HG02571 (cell line): ENCODE results near the gene DHPS.
"Not testable (repeated sequence)": the region's sequence is repeated elsewhere in the genome, so short reads cannot be mapped to it uniquely, and the experiment has no call there.

ENCODE experiments used
- ATAC-seq: cut with Tn5 transposase; IDR thresholded peaks from one replicate; pipeline ENCODE4 v1.9.1; 2021; ENCODE audit warnings: mild to moderate bottlenecking, moderate library complexity; ENCODE audit not compliant: unreplicated experiment

Gene DHPS

DNA sequence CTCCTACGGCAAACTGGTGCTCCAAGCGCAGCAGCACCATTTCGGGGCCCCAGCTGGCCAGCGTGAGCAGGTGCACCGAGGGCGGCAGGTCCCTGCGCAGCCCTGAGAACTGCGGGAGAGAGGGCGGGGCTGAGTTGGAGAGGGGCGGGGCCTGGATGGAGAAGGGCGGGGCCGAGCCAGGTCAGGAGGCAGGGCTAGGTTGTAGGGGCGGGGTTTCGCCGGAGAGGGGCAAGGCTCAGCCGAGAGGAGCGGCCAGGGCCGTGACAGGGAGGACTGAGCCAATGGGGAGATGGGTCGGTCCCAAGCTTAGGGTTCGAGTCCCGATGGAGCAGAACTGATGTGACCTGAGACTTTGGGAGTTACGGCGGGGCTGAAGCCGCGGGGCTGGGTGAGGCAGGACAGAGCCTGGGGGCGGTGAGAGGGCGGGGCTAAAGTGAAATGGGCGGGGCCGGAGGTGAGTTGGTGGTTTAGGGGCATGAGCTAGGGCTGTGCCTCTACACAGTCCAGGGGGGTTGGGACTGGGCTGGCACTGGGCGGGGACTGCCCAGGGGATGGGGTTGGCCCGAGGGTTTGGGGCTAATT, 34.1 kb downstream of the DHPS start:
- no peak for ATAC-seq

DNA sequence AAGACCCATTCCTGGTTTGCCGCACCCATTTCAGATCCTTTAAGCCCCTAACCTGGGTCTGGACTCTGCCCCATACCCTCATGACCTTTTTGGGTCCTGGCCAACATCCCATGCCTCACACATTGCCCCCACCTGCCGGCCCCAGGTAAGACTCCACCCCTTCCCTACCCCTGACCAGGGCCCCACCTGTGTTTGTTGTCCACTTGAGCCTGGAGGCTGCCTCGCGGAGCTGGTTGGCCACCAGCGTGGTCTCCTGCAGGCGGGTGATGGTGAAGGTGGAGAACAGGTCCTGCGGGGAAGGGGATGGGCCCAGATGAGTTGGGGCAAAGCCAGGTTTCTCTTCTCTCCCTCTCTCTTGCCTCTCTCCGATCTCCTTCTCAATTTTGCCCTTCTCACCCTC, 34.6 kb downstream of the DHPS start:
- no peak for ATAC-seq

DNA sequence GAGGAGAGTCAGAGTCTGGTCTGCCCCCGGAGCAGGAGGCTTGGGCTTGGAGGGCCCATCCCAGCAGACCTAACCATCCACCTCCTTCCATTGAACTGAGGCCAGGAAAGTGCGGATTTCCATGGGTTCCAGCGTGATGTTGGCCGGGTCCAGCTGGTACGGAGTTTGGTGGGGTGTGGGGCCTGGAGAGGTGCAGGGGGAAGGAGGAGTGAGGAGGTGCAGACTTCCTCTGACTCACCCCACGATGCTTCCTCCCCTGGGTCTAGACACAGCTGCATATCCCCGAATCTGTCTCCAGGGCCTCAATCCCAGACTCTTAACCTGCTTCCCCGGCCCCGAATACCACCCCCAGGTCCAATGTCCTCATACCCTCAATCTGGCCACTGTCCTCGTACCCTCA, 35.1 kb downstream of the DHPS start:
- ATAC-seq: no peak

DNA sequence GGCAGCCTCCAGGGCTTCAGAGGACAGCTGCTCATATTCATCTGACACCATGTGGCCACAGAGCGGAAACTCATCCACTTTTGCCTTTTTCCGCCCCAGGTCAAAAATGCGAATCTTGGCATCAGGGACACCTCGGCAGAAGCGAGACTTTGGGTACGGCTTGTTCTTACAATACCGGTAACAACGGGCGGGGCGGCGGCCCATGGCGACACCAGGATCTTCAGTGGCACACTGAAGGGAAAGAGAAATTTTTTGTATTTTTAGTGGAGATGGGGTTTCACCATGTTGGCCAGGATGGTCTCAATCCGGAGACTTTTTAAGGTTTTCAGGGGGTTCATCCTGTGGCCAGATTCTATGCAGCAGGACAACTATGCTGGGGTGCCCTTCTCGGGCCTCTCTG, 38.0 kb downstream of the DHPS start:
- ATAC-seq: not testable (repeated sequence)

DNA sequence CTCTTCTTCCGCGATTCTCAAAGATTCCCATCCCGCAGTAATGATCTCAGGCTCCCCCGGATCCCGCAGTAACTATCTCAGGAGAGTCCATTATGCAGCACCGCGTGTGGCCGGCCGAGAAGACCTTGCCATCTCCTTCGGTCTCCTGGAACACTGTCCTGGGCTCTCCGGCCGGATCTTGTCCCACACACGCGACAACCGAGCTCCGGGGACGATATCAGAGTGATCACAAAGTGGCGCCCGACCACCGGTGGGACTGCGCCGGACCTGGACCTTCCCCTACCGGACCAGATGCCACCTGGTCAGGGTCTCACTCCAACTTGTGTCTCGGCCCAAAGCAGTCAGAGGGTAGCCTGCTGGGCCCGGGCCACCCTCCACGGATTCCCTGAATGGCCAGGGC, 39.2 kb downstream of the DHPS start:
- ATAC-seq: no peak

DNA sequence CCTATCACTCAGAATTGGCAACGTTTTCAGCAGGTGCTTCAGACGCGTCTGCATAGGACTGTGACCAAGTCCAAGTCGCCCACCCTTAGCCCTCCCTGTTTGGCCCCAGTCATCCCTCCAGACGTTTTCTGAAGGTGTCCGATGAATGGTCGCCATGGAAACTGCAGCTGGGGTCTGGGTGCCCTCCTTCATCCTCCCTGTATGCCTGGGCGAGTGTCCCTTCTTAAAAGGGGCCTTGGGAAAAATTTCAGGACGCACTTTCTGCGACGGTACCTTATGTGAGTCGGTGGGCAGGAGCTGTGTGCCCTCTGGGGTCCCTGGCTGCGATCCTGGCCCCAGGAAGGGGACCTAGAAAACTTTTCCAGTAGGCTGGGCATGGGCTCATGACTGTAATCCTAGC, 40.2 kb downstream of the DHPS start:
- ATAC-seq: no peak

DNA sequence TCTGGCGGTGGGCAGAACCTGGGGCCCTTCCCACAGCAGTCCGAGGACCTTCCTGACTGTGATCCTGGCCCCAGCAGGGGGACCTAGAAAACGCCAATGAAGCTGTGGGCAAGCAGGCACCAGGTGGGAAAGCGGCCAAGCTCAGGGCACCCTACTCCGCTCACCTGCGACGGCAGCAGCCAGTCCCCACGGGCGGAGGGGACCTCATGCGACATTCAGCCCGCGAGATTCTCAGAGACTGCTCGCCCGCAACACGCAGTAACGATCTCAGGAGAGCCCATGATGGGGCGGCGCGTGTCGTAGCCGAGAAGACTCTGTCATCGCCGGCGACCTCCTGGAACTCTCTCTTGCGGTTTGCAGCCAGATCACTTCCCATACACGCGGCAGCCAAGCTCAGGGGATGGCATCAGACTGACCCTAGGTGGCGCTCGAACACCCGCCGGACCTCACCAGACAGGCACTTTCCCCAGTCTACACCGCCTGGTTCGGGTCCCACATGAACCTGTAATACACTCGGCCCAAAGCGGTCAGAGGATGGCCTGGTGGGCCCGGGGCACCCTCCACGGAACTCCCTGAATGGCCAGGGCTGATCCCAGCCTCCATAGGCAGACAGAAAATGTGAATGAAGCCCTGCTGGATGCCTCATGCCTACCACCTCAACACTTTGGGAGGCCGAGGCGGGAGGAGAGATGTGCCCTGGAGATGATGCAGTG, 41.6 kb downstream of the DHPS start:
- no peak for ATAC-seq

DNA sequence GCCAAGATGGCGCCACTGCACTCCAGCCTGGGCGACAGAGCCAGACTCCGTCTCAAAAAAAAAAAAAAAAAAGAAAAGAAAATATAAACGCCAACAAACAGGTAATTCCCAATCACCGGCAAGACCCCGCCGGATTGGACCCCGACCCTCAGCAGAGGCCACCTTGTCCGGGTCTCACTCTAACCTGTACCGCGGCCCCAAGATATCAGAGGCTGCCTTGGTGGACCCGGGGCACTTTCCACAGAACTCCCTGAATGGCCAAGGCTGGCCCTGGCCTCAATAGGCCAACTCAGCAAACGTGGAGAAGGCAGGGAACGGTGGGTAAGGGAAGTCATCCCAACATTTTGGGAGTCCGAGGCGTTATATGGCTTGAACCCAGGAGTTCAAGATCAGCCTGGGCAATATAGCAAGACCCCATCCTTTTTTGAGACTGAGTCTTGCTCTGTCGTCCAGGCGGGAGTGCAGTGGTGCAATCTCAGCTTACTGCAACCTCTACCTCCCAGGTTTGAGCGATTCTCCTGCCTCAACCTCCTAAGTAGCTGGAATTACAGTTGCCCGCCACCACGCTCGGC, 43.0 kb downstream of the DHPS start:
- no peak for ATAC-seq

DNA sequence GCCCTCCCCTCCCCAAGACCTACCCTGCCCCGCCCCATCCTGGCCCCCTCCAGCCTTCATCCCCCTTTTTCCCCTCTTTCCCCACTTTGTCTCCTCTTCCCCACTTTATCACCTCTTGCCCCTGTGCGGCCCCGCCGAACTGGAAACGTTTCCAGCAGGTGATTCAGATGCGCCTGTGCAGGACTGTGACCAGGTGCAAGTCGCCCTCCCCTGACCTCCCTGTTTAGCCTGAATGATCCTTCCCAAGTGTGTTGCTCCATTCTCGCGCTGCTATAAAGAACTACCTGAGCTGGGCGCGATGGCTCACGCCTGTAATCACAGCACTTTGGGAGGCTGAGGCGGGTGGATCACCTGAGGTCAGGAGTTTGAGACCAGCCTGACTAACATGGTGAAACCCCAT, 45.0 kb downstream of the DHPS start:
- ATAC-seq: no peak

DNA sequence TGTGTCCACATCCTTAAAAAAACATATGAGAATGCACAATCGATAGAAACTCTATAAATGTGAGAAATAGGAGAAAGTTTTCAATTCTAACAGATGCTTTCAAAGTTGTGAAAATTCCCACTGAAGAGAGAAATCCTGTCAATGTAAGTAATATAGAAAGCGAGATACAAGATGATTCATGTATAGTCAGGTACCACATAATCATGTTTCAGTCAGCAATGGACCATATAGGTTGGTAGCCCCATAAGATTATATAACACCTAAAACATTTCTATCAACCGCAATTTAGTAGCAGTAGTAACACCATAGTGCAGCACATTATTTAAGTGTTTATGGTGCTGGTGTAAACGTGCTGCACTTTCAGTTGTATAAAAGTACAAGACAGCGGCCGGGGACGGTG, 52.5 kb downstream of the DHPS start:
- no peak for ATAC-seq

DNA sequence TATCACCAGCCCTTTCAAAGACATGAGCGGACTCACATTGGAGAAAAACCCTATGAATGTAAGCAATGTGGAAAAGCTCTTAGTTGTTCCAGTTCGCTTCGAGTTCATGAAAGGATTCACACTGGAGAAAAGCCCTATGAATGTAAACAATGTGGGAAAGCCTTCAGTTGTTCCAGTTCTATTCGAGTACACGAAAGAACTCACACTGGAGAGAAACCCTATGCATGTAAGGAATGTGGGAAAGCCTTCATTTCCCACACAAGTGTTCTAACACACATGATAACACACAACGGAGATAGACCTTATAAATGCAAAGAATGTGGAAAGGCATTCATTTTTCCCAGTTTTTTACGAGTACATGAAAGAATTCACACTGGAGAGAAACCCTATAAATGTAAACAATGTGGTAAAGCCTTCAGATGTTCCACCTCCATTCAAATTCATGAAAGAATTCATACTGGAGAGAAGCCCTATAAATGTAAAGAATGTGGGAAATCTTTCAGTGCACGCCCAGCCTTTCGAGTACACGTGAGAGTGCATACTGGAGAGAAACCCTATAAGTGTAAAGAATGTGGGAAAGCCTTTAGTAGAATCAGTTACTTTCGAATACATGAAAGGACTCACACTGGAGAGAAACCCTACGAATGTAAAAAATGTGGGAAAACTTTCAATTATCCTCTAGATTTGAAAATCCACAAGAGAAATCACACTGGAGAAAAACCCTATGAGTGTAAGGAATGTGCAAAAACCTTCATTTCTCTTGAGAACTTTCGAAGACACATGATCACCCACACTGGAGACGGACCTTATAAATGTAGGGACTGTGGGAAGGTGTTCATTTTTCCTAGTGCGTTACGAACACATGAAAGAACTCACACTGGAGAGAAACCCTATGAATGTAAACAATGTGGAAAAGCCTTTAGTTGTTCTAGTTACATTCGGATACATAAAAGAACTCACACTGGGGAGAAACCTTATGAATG, 53.3 kb downstream of the DHPS start:
- no peak for ATAC-seq

DNA sequence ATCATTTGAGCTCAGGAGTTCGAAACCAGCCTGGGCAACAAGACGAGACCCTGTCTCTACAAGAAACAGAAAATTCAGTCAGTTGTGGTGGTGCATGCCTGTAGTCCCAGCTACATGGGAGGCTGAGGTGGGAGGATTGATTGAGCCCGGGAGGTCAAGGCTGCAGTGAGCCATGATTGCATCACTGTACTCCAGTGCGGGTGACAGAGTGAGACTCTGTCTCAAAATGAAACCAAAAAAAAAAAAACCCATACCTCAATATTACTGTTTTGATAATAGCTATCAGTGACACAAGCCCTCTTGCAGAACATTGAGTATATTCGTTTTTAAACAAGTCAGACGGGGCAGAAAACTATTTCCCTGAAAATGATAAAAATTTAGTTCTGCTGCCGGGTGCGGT, 54.7 kb downstream of the DHPS start:
- ATAC-seq: no peak
